Measurements from ENCODE around the gene SVOP.

DNA sequence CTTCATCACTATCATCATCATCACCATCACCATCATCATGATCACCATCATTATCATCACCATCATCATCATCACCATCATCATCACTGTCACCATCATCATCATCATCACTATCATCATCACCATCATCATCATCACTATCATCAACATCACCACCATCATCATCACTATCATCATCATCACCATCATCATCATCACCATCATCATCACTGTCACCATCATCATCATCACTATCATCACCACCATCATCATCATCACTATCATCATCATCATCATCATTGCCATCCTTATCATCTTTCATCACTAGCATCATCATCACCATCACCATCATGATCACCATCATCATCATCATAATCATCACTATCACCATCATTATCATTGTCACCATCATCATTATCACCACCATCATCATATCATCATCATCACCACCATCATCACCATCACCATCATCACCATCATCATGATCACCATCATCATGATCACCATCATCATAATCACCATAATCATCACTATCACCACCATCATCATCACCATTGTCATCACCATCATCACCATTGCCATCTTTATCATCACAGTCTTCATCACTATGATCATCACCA is 38.1 kb downstream of the SVOP start:
- TF ChIP-seq CTCF (IDR thresholded peaks at IDR 0.05; ENCODE audit: insufficient read depth, low read depth, low read length) (no peak), EZH2 (IDR thresholded peaks at IDR 0.05; ENCODE audit: insufficient read depth, low read length) (no peak)

Data from astrocyte (in vitro differentiated cells and primary cell).